Activated naive CD4-positive, alpha-beta T cell treated with anti-CD3 and anti-CD28 coated beads, Interleukin-2, amount 50 U/mL, for 16 hours (primary cell): ENCODE measurements around the gene MED17.

Source experiments
- DNase-seq: peaks from one replicate; pipeline ENCODE4 v3.0.0-alpha.2; 2020

Gene MED17

DNA sequence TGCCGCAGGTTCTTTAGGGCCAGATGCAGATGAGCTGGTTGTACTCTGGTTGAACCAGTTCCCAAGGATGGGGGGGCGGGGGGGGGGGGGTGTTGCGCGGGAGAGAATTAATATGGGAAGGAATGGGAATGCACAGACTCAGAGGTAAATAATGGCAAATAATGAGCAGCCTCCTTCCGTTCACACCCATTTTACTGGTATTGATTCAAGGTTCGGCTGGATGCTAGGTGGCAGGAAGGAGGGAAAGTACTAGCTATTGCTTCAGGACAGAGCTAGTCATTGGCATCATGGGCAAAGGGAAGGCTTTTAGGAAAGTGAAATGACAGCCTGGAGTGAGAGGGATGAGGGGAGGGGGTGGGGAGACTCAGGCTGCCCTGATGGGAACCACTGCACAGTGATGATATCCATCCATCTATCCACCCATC lies 66.5 kb downstream of the MED17 start, which contains the start of gene VSTM5:
Gene VSTM5, minus strand, starts transcription at position 25 of the 425 bp plus-strand sequence. CDS start 116 bp downstream, outside the sequence.
- DNase-seq, result no peak

DNA sequence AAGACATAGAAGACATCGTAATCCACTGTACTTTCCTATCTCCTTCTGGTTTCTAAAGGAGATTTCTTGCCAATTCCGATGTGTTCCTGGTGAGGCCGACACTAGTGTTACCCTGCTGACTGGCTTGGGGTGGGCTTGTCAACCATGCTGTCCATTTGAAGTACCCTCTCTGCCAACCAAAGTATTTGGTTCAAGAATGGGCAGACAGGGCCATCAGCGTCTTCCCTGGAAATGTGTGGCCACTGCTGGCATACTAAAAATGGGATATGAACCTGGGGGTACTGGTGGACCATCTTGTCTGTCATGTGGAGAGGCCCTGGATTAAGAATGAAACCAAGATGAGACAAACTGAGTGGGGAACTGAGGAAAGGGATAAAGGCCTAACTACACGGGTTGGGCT lies 68.2 kb downstream of the MED17 start:
- DNase-seq, result no peak

DNA sequence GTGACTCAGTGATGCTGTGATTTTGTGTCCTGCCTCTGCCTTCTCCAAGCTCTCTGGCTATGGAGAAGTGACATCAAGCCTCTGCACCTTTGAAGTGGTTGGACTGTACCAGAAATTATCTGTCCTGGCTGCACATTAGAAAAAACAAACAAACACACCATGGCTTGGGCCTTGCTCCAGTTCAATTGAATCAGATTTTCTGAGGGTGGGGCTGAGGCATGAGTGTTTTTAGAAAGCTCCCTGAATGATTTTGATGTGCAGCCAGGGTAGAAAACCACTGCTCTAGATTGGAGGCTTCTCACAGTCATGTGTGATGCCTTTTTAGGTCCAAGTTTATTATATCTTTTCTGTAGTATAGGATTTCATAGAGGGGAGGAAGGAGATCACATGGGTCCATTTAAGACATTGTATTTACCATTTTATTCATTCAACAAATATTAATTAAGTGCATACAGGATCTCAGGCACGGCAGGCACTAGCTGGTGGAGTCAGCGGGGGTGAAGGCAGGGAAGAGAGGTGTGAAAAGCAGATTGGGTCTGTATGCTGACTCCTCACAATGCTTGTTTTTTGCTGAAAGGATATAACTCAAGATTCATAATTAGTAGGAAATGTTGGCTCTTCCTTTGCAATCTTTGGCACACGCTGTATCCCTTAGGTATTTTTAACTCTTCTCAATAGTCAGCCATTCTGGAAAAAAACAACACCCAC lies 73.5 kb downstream of the MED17 start:
- no peak for DNase-seq

DNA sequence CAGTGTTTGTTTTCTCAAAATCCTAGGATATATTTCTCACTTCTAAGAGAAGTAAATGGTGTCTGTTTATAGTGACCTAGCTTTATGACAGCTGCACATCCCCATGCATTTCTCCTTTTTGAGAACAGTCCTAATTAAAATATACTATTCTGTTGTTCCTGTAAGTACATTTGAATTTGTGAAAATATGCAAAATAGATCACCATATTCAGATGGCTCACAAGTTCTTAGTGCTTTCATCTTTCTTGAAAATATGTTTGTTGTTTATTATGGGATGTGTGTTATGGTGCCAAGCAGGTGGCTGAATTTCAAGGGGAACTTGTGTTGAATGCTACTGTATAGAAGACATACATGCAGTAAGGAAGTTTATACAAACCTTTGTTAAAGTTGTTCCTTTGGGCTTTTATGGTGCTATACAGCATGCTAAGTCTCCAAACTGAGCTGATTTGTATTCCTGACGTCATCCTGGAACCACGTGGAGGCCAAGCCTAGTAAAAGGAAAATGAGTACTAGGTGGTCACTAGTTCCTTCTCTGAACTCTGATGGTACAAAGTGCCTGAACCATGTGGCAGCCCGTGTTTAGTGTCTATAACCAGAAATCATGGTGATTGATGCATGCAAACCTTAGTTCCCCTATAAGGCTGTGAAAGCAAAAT lies 74.2 kb downstream of the MED17 start:
- DNase-seq, result no peak

DNA sequence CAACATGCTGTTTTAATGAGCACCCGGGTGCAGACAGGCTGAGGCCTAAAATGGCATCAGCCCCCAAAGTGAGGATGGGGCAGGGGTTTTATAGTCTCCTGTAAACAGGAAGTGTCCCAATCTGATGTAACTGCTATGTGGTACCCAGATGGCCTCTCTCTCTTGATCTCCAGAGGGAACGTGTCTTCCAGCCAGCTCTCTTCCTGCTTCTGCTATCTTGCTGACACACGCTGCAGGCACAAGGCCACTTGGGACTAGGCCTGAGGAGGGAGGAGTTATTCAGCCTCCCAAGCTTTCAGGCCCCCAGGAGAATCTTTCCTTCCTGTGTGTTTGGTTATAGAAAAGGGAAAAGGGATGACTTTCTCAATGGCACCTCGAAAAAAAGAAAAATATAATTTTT lies 77.7 kb downstream of the MED17 start:
- DNase-seq, result no peak
